Spleen (tissue), 7 donors: ENCODE data around the gene OR8B12.

Source experiments
- POLR2A ChIP-seq, 3 donors: fragments of 450-650 bp; IDR thresholded peaks; one replicate each; pipeline ENCODE4 v1.5.1; 2017; ENCODE audit warnings: antibody characterized with exemption in 3 of 3, mild to moderate bottlenecking in 1 of 3
- TF ChIP-seq, protein P1 (sequence below), 11 experiments: fragments of 200-600 bp in 7 of 11; fragments of 450-650 bp in 4 of 11; sonication (generic) in 4 of 11; IDR thresholded peaks in 8 of 11; conservative IDR thresholded peaks in 3 of 11; 1 replicate in 7 of 11; 2 replicates in 4 of 11; pipeline versions ENCODE4 v1.4.0 to v1.8.0; 2016 to 2021; ENCODE audit warnings: antibody characterized with exemption in 11 of 11, inconsistent platforms in 4 of 11, mild to moderate bottlenecking in 1 of 11
- donor health status: DM: no; HTN: no; CAD: no; lungs with moderate emphysema.
- donor health status: DM: no; HTN: no; CAD: no.
- donor health status: DM: no; HTN: no; CAD: no.

DNA sequence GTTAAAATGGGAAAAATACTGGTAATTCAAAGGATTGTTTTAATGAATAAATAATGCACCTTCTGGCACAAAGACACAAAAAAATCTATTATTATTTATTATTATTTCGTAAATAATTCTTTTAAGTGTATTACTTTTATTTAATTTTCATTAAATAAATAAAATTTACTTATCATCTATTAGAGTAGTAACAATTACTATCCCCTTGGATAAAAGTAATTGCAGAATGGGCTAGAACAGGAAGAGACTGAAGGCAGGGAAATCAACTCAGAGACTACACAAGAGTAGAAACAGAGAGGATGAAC is 23.0 kb downstream of the OR8B12 start:
- TF ChIP-seq, protein P1, sequence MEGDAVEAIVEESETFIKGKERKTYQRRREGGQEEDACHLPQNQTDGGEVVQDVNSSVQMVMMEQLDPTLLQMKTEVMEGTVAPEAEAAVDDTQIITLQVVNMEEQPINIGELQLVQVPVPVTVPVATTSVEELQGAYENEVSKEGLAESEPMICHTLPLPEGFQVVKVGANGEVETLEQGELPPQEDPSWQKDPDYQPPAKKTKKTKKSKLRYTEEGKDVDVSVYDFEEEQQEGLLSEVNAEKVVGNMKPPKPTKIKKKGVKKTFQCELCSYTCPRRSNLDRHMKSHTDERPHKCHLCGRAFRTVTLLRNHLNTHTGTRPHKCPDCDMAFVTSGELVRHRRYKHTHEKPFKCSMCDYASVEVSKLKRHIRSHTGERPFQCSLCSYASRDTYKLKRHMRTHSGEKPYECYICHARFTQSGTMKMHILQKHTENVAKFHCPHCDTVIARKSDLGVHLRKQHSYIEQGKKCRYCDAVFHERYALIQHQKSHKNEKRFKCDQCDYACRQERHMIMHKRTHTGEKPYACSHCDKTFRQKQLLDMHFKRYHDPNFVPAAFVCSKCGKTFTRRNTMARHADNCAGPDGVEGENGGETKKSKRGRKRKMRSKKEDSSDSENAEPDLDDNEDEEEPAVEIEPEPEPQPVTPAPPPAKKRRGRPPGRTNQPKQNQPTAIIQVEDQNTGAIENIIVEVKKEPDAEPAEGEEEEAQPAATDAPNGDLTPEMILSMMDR (IDR thresholded peaks at IDR 0.05 in 8 of 11, conservative IDR thresholded peaks at IDR 0.05 in 3 of 11) = no peak
- TF ChIP-seq POLR2A (IDR thresholded peaks at IDR 0.05) = no peak
